Endothelial cell (in vitro differentiated cells): ENCODE measurements around the gene KRCC1. TPM values are rescaled to one million over a fixed set of nuclear protein-coding genes. Genes with fewer than 3 reads are reported as not detected.

Source experiments
- DNase-seq: peaks from one replicate; pipeline ENCODE4 v3.0.0; 2021; ENCODE audit warnings: low spot score
- H3K27ac Mint-ChIP-seq: one replicate; pipeline ENCODE4 v1.8.0; 2021; ENCODE audit warnings: mixed read lengths, inconsistent platforms; ENCODE audit not compliant: unreplicated experiment
- H3K27me3 Mint-ChIP-seq: one replicate; pipeline ENCODE4 v1.8.0; 2021; ENCODE audit warnings: mild to moderate bottlenecking, moderate library complexity, mixed read lengths, inconsistent platforms; ENCODE audit not compliant: unreplicated experiment
- H3K36me3 Mint-ChIP-seq: one replicate; pipeline ENCODE4 v1.8.0; 2021; ENCODE audit warnings: mild to moderate bottlenecking, low read depth, mixed read lengths, inconsistent platforms; ENCODE audit not compliant: unreplicated experiment
- H3K4me1 Mint-ChIP-seq: one replicate; pipeline ENCODE4 v1.8.0; 2021; ENCODE audit warnings: mild to moderate bottlenecking, mixed read lengths, inconsistent platforms; ENCODE audit not compliant: unreplicated experiment
- H3K4me3 Mint-ChIP-seq: one replicate; pipeline ENCODE4 v1.8.0; 2021; ENCODE audit warnings: mild to moderate bottlenecking, mixed read lengths, inconsistent platforms; ENCODE audit not compliant: unreplicated experiment
- H3K9me3 Mint-ChIP-seq: one replicate; pipeline ENCODE4 v1.8.0; 2021; ENCODE audit warnings: mixed read lengths, inconsistent platforms; ENCODE audit not compliant: unreplicated experiment
- total RNA-seq: library from RNA; stranded (reverse); fragmentation: NEBNext Ultra II Directional; extraction: Animal tissue kit (Norgen Biotek cat#: 25700); gene quantifications from one replicate; pipeline ENCODE4 v1.2.1, GENCODE V29; 2021; ENCODE audit not compliant: unreplicated experiment
- TF ChIP-seq, protein P1 (sequence below): fragments of 200-600 bp; sonication (generic); IDR thresholded peaks from one replicate; pipeline ENCODE4 v1.5.0; 2021; ENCODE audit warnings: antibody characterized with exemption; ENCODE audit not compliant: unreplicated experiment

KRCC1 gene
- total RNA-seq, 1 donor from 2014 or later = 18.0 TPM

DNA sequence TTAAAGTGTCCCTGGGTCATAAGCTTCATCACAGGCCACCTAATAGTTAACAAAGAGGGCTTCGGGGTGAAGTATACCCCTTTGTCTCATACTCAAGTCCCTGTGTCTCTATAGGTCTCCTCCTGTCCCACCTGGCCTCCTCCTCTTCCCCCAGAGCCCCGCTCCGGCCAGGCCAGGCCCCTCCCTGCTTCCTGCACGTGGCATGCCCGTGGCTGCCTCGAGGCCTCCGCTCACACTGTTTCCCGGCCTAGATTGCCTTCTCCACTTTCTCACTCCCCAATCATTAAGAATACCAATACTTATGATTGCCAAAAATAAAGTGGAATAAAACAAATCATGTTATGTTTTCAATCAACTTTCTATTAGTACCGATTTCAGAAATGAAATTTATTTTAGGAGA lies 30.8 kb upstream of the KRCC1 start:
- peaks cover 16% of the 10 kb centered on the region for H3K4me1 Mint-ChIP-seq
- H3K9me3 Mint-ChIP-seq = no peaks in the 10 kb centered on the region
- H3K36me3 Mint-ChIP-seq = no peaks in the 10 kb centered on the region
- H3K27ac Mint-ChIP-seq = no peak overlapping the region
- TF ChIP-seq, protein P1, sequence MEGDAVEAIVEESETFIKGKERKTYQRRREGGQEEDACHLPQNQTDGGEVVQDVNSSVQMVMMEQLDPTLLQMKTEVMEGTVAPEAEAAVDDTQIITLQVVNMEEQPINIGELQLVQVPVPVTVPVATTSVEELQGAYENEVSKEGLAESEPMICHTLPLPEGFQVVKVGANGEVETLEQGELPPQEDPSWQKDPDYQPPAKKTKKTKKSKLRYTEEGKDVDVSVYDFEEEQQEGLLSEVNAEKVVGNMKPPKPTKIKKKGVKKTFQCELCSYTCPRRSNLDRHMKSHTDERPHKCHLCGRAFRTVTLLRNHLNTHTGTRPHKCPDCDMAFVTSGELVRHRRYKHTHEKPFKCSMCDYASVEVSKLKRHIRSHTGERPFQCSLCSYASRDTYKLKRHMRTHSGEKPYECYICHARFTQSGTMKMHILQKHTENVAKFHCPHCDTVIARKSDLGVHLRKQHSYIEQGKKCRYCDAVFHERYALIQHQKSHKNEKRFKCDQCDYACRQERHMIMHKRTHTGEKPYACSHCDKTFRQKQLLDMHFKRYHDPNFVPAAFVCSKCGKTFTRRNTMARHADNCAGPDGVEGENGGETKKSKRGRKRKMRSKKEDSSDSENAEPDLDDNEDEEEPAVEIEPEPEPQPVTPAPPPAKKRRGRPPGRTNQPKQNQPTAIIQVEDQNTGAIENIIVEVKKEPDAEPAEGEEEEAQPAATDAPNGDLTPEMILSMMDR = no peak
- H3K4me3 Mint-ChIP-seq = no peak overlapping the region
- H3K27me3 Mint-ChIP-seq = no peaks in the 10 kb centered on the region
- no peak for DNase-seq

DNA sequence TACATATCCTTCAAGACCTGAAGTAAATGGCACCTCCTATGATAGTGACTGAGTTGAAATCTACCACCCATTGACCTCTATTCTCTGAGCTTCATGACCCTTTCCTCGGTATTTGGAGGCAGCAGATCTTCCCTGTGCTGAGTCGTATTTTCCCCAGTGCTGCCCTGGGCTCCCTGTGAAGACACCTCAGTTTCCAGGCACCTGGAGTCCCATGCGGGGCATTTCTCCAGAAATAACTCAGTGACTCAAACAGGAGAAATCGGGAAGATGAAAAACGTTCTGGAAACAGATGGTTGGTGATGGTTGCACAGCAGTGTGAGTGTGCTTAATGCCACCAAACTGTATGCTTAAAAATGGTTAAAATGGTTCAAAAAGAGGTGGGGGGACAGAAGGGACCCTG lies 30.0 kb upstream of the KRCC1 start:
- Mint-ChIP-seq H3K4me3 (no peak overlapping the region), H3K27ac (no peak overlapping the region), H3K27me3 (no peaks in the 10 kb centered on the region), H3K4me1 (peaks cover 16% of the 10 kb centered on the region), H3K36me3 (no peaks in the 10 kb centered on the region), H3K9me3 (no peaks in the 10 kb centered on the region)
- TF ChIP-seq, protein P1 = no peak
- no peak for DNase-seq

DNA sequence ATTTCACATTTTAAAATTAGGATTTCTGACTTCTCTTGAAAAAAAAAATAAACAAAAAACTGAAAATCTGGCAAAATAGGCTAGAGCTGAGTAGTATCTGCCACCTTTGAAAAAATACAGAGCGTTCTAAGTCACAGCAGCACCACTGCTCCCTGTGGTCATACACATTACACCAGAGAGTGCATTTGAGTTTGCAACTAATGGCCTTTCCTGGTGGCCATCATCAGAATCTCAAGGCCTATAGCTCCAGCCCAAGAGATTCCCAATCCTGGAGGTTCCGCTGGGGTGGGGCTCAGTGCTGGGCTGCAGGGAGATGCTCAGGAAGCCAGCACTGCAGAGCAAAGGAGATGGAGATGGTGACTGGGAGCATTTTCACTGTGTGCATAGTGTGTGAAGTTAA lies 29.5 kb upstream of the KRCC1 start:
- Mint-ChIP-seq H3K27me3 (no peaks in the 10 kb centered on the region), H3K4me3 (no peak overlapping the region), H3K36me3 (no peaks in the 10 kb centered on the region), H3K9me3 (no peaks in the 10 kb centered on the region), H3K4me1 (peaks cover 13% of the 10 kb centered on the region), H3K27ac (no peak overlapping the region)
- no peak for DNase-seq
- TF ChIP-seq, protein P1 = no peak

- DNase-seq = no peak
- no peaks in the 10 kb centered on the region for H3K27me3 Mint-ChIP-seq
- H3K9me3 Mint-ChIP-seq = no peaks in the 10 kb centered on the region
- peak overlapping the region; percentile 11 for H3K27ac Mint-ChIP-seq
- H3K4me3 Mint-ChIP-seq = no peak overlapping the region
- TF ChIP-seq, protein P1 = no peak
- H3K36me3 Mint-ChIP-seq = no peaks in the 10 kb centered on the region
- peaks cover 13% of the 10 kb centered on the region for H3K4me1 Mint-ChIP-seq
Measured at GRCh38 chr2:88082781-88083180, 27.2 kb upstream of the KRCC1 start.

DNA sequence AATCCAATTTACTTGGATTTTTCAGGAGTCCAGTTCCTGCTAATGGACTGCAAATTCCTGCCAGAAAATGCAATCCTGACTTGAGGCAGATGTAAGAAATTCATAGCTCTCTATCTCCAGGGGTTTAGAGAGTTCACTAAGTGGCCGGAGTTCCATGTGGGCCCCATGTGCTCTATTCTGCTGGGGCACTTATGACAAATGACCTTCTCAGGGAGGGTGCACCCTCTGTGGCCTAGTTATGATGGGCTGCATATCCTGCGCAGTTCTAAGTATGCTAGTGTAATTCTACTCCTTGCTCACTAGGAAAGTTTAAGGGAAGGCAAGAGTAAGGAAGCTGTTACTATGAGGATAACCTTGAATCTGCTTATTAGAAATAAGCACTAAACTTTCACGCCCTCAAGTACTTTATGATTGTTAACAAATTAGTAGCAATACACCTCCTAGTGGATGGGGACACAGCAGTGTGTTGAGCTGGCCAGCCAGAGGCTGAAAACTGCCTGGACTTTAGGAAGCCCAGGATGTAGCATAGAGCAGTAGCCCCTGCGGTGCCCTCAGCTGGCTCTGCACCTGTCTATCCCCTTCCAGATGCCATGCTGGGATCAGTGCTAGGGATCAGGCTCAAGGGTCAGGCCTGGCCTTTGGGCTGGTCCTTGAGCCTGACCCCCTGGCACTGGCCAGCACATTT lies 26.5 kb upstream of the KRCC1 start:
- no peak overlapping the region for H3K27ac Mint-ChIP-seq
- H3K36me3 Mint-ChIP-seq = no peaks in the 10 kb centered on the region
- H3K4me3 Mint-ChIP-seq = no peak overlapping the region
- DNase-seq = no peak
- peaks cover 13% of the 10 kb centered on the region for H3K4me1 Mint-ChIP-seq
- no peaks in the 10 kb centered on the region for H3K27me3 Mint-ChIP-seq
- H3K9me3 Mint-ChIP-seq = no peaks in the 10 kb centered on the region
- TF ChIP-seq, protein P1 = no peak
